Right lobe of liver (tissue), 4 donors: ENCODE measurements around the gene OGA.

Experiments
- POLR2A ChIP-seq: fragments of 450-650 bp; IDR thresholded peaks from one replicate; pipeline ENCODE4 v1.6.1; 2017; ENCODE audit warnings: antibody characterized with exemption, mild to moderate bottlenecking
- TF ChIP-seq, protein P1 (sequence below), 4 donors: fragments of 200-600 bp in 3 of 4; fragments of 450-650 bp in 1 of 4; IDR thresholded peaks; one replicate each; pipeline versions ENCODE4 v1.5.1 to v1.8.0; 2016 to 2022; ENCODE audit warnings: antibody characterized with exemption in 4 of 4, mild to moderate bottlenecking in 2 of 4
- donor health status: DM: no; HTN: no; CAD: no.
- donor health status: DM: no; HTN: no; CAD: no.
- donor health status: DM: no; HTN: yes; CAD: no.

DNA sequence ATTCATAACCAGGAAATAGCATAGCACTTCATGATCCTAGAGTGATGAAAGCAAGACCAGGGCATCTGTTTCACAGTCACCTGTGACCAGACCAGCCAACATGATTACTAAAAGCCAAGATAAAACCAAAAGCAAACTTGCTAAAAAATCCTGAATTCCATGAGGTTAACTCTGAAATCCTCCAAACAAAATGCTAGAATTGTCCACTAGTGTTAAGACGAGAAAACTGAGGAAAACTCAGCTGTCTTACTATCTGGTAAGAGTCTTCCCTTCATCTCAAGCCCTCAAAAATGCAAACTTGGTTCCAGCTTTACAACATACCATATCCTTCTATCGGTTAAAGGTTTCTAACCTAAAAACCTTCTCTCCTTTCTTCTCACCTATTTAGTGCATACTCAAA, 33.7 kb downstream of the OGA start:
- TF ChIP-seq, protein P1, sequence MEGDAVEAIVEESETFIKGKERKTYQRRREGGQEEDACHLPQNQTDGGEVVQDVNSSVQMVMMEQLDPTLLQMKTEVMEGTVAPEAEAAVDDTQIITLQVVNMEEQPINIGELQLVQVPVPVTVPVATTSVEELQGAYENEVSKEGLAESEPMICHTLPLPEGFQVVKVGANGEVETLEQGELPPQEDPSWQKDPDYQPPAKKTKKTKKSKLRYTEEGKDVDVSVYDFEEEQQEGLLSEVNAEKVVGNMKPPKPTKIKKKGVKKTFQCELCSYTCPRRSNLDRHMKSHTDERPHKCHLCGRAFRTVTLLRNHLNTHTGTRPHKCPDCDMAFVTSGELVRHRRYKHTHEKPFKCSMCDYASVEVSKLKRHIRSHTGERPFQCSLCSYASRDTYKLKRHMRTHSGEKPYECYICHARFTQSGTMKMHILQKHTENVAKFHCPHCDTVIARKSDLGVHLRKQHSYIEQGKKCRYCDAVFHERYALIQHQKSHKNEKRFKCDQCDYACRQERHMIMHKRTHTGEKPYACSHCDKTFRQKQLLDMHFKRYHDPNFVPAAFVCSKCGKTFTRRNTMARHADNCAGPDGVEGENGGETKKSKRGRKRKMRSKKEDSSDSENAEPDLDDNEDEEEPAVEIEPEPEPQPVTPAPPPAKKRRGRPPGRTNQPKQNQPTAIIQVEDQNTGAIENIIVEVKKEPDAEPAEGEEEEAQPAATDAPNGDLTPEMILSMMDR (IDR thresholded peaks at IDR 0.05): no peak
- no peak for TF ChIP-seq POLR2A
